IgD-negative memory B cell (primary cell): ENCODE data around the gene SETDB2. TPM values are rescaled to one million over a fixed set of nuclear protein-coding genes. Genes with fewer than 3 reads are reported as not detected.

Source experiments
- H3K27ac Mint-ChIP-seq, 3 donors: one replicate each; pipeline ENCODE4 v1.8.0; 2020 to 2022; ENCODE audit warnings: mild to moderate bottlenecking in 3 of 3, mixed read lengths in 3 of 3, moderate library complexity in 1 of 3
- H3K27me3 Mint-ChIP-seq: one replicate; pipeline ENCODE4 v1.8.0; 2021; ENCODE audit warnings: mixed read lengths
- H3K36me3 Mint-ChIP-seq: one replicate; pipeline ENCODE4 v1.8.0; 2020; ENCODE audit warnings: mild to moderate bottlenecking, mixed read lengths
- H3K4me1 Mint-ChIP-seq, 3 donors: one replicate each; pipeline ENCODE4 v1.8.0; 2020 to 2022; ENCODE audit warnings: mixed read lengths in 3 of 3, mild to moderate bottlenecking in 1 of 3
- H3K4me3 Mint-ChIP-seq, 4 donors: one replicate each; pipeline ENCODE4 v1.8.0; 2020 to 2022; ENCODE audit warnings: mild to moderate bottlenecking in 4 of 4, mixed read lengths in 4 of 4, moderate library complexity in 3 of 4
- H3K9me3 Mint-ChIP-seq, 3 donors: one replicate each; pipeline ENCODE4 v1.8.0; 2020 to 2021; ENCODE audit warnings: mixed read lengths in 3 of 3, mild to moderate bottlenecking in 1 of 3
- polyA plus RNA-seq: library from polyadenylated mRNA; unstranded; fragments of 300-500 nt; fragmentation: Illumina TruSeq; gene quantifications from one replicate; pipeline ENCODE4 v1.2.3, GENCODE V29; 2021

The SETDB2 gene, protein sequence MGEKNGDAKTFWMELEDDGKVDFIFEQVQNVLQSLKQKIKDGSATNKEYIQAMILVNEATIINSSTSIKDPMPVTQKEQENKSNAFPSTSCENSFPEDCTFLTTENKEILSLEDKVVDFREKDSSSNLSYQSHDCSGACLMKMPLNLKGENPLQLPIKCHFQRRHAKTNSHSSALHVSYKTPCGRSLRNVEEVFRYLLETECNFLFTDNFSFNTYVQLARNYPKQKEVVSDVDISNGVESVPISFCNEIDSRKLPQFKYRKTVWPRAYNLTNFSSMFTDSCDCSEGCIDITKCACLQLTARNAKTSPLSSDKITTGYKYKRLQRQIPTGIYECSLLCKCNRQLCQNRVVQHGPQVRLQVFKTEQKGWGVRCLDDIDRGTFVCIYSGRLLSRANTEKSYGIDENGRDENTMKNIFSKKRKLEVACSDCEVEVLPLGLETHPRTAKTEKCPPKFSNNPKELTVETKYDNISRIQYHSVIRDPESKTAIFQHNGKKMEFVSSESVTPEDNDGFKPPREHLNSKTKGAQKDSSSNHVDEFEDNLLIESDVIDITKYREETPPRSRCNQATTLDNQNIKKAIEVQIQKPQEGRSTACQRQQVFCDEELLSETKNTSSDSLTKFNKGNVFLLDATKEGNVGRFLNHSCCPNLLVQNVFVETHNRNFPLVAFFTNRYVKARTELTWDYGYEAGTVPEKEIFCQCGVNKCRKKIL
- 15.0 TPM for polyA plus RNA-seq

DNA sequence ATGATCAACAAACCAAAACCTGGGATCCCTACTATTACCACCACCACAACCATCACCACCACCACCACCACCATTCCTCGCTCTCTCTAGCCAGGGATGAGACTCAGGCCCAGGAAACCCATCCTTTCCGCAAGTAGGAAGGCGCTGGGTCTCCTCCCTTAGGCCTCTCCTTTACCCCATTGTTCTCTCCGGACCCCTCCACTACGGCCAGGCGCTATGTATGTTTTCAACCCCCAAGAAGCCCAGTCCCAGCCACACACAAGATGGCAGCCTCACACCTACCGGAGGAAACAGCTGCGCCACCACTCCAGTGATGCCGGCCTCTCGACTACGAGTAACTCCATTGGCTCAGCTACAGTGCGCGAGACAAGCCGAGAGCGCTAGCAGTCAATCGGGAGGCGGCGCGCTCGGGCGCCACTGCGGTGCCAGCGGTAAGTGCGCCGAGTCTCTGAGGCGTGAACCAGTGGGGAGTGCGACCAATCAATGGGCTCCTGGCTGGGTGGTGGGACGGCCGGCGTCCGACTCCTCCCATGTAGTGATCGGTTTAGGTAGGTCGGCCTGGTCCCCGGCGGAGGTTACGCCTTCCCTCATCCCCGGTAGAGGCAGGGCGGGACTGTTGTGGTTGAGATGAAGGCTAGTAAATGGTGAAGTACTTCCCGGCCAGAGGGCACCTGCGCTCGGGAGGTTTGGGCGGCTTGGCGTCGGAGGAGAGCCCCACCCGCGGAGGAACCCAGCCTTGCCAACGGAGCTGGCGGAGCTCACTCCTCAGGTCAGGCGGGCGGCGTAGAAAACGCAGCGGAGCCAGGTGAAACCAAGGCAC is at the start of gene SETDB2, which contains the start of gene CAB39L:
Gene SETDB2, plus strand, starts transcription at position 571 of the 820 bp plus-strand sequence. CDS start 7,620 bp downstream, outside the sequence.
Gene CAB39L, minus strand, starts transcription at position 361 of the 820 bp plus-strand sequence. CDS start 61,154 bp downstream, outside the sequence.
- peak within 1 kb of the TSS; percentile 92 to 98 (median 97) for H3K4me3 Mint-ChIP-seq
- peak within 1 kb of the TSS; percentile 91 to 100 (median 98) for H3K27ac Mint-ChIP-seq
- H3K4me1 Mint-ChIP-seq, result peaks cover 24 to 47% (median 42%) of the 10 kb centered on the region in 3 donors
- peaks cover 2% of the 10 kb centered on the region for H3K36me3 Mint-ChIP-seq
- H3K9me3 Mint-ChIP-seq, result no peaks in the 10 kb centered on the region
- H3K27me3 Mint-ChIP-seq, result no peaks in the 10 kb centered on the region

DNA sequence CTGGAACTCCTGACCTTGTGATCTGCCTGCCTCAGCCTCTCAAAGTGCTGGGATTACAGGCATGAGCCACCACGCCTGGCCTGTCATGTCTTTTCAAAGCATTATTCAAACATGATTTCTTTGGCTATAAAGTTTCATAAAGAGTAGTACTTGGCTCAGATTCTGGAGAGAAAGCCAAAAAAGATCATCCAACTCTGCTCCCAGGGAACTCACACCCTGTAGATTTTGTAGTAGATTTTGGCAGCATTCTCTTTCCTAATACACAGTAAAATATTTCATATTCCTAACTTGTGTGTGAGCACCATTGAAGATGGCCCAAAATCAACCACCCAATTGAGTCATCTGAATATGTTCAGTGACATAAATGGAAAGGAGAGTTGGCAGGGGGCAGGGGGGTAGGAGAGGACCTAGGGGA is 48.6 kb upstream of the SETDB2 start:
- Mint-ChIP-seq H3K4me3 (no peak overlapping the region), H3K36me3 (peaks cover 4% of the 10 kb centered on the region), H3K27ac (no peak overlapping the region), H3K9me3 (peaks cover 0 to 1% (median 0%) of the 10 kb centered on the region in 3 donors), H3K4me1 (peaks cover 0 to 1% (median 0%) of the 10 kb centered on the region in 3 donors), H3K27me3 (no peaks in the 10 kb centered on the region)

DNA sequence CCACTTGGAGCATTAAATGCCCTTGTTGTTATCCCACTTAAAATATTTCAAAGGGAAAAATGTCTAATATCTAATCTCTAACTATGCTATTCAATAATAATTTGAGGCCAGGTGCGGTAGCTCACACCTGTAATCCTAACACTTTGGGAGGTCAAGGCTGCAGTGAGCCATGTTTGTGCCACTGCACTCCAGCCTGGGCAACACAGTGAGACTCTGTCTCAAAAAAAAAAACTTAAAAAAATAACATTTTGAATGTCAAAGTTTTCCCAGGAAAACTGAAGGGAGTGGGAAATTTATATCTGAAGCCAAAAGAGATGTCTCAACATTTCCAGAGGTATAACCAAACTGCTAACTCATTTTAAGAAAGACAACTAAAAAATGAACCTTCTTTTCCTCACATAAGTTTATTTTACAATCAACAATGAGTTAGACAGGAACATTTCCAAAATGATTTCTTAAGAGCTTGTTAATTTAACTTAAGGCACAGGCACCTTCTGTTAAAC is 48.1 kb upstream of the SETDB2 start:
- peaks cover under 1 to 3% (median 1%) of the 10 kb centered on the region in 3 donors for H3K4me1 Mint-ChIP-seq
- H3K27me3 Mint-ChIP-seq, result no peaks in the 10 kb centered on the region
- H3K4me3 Mint-ChIP-seq, result no peak overlapping the region
- H3K27ac Mint-ChIP-seq, result no peak overlapping the region
- peaks cover 0 to 1% (median 0%) of the 10 kb centered on the region in 3 donors for H3K9me3 Mint-ChIP-seq
- H3K36me3 Mint-ChIP-seq, result peaks cover 4% of the 10 kb centered on the region

DNA sequence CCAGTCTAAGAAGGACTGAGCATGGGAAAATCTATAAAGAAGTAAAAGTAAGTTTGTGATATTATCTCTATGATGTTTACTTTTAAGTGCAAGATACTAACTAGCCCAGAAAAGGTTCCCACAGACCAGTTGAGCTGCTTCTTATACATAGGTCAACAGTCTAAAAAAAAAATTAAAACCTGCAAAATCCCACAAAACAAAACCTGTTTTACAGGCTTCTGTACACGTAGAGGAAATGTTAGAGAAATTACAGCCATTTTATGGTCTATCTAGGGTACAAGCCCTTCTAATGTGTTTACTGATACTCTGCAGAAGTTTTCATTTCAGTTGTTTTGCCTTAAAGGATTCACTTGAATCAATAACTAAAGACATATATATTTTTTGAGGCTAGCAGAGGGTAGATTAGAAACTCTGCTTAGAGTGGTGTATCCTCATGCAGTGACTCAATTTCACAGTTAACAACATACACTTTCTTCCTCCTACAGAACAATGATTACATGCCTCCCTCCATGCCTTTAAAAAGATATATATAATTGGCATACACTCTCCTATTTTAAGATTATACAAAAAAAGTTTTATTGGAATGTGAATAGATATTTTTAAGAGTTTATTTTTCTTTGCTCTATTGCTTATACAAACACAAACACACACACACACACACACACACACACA is 44.1 kb upstream of the SETDB2 start:
- peaks cover 3 to 10% (median 5%) of the 10 kb centered on the region in 3 donors for H3K4me1 Mint-ChIP-seq
- peaks cover 7 to 14% (median 11%) of the 10 kb centered on the region in 3 donors for H3K9me3 Mint-ChIP-seq
- no peaks in the 10 kb centered on the region for H3K27me3 Mint-ChIP-seq
- no peak overlapping the region for H3K27ac Mint-ChIP-seq
- H3K4me3 Mint-ChIP-seq, result no peak overlapping the region
- no peaks in the 10 kb centered on the region for H3K36me3 Mint-ChIP-seq

DNA sequence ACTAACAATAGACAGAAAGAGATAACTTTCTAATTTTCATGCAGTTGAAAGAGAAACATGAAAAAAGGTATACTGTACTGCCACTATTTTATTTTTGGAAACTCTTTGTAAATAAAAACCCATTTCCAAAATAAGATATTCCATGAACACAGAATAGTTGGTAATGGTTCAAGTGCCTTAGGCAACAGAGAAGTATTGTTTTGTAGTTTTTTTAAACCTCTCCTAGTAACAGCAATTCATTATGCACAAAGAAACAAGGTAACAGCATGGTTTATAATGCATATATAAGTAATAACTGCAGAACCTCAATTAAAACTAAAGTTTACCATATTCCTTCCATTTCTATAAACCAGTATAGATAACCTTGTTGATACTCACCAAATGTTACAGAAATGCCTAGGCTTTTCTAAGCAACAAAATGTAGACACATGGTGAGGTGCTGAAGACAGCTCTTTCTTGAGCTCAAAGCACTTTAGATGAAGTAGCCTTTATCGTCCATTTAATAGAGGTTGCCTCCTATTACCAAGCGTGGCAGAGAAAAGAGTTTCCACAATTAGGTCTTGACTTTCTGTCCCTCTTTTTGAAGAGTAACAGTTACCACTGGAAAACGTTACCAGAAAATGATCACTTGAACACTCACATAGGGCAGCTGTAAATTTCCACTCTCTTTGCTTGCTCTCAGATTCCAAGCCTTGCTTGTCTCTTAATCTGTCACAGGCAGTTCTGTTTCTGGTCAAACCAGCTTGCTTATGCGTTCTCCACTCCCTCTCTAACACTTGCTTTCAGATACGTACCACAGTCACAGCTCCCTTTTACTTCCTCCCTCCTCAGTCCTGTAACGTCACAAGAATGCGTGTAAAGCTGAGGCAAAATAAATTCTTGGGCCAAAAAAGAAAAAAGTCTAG is 43.1 kb upstream of the SETDB2 start:
- no peak overlapping the region for H3K27ac Mint-ChIP-seq
- peak overlapping the region in 2 of 4 donors; percentile 39 to 91 for H3K4me3 Mint-ChIP-seq
- H3K27me3 Mint-ChIP-seq, result no peaks in the 10 kb centered on the region
- H3K4me1 Mint-ChIP-seq, result peaks cover 3 to 10% (median 5%) of the 10 kb centered on the region in 3 donors
- no peaks in the 10 kb centered on the region for H3K36me3 Mint-ChIP-seq
- H3K9me3 Mint-ChIP-seq, result peaks cover 9 to 16% (median 15%) of the 10 kb centered on the region in 3 donors

DNA sequence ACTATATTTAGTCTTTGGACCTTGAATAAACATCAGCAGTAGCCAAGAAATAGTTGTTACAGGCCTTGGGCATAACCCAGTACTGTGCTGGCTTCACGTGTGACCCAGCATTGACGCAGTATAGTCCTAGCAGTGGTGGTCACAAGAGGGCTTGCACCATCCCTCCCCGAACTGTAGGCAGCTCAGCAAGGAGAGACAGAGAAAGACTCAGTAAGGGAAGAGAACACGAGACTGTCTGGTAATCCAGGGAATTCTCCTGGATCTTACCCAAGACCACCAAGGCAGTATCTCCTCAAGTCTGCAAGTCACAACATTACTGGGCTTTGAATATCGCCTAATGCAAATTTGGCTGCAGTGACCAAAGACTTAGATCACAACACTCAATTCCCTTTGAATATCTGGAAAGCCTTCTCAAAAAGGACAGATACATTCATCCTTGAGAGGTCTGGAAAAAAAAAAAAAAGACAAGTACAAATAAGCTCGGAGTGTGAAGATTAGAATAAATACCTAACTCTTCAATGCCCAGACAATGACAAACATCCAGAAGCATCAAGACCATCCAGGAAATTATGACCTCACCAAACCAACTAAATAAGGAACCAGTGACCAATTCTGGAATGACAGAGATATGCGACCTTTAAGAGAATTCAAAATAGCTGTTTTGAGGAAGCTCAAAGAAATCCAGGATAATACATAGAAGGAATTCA is 39.9 kb upstream of the SETDB2 start:
- Mint-ChIP-seq H3K27ac (no peak overlapping the region), H3K9me3 (peaks cover 9 to 17% (median 16%) of the 10 kb centered on the region in 3 donors), H3K27me3 (no peaks in the 10 kb centered on the region), H3K4me1 (peaks cover 3 to 10% (median 5%) of the 10 kb centered on the region in 3 donors), H3K36me3 (no peaks in the 10 kb centered on the region), H3K4me3 (no peak overlapping the region)

DNA sequence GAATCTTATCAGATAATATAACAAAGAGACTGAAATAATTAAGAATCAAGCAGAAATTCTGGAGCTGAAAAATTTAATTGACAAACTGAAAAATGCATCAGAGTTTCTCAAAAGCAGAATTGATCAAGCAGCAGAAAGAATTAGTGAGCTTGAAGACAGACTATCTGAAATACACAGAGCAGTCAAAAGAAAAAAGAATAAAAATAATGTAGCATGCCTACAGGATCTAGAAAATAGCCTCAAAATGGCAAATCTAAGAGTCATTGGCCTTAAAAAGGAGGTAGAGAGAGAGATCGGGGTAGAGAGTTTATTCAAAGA is 39.4 kb upstream of the SETDB2 start:
- Mint-ChIP-seq H3K27me3 (no peaks in the 10 kb centered on the region), H3K4me1 (peaks cover 3 to 10% (median 5%) of the 10 kb centered on the region in 3 donors), H3K9me3 (peaks cover 9 to 17% (median 16%) of the 10 kb centered on the region in 3 donors), H3K4me3 (no peak overlapping the region), H3K27ac (no peak overlapping the region), H3K36me3 (no peaks in the 10 kb centered on the region)

DNA sequence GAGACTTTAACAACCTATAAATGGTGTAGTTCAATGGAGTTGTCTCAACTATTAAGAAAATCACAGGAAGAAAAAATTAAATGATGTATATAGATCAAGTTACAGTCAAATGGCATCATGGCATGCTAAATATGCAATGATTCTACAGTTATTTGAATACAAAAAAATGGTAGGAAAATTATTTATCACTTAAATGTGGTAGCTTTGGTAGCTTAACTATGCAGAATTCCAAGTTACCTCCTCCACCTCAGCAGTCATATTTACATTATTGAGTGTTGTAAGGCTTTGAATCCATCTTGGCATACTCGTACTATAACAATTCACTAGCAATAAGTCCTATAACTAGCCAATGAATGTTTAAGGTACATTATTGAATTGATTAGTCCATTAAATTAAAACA is 37.0 kb upstream of the SETDB2 start:
- no peaks in the 10 kb centered on the region for H3K27me3 Mint-ChIP-seq
- H3K36me3 Mint-ChIP-seq, result no peaks in the 10 kb centered on the region
- no peak overlapping the region for H3K27ac Mint-ChIP-seq
- peaks cover 0 to 1% (median 0%) of the 10 kb centered on the region in 3 donors for H3K4me1 Mint-ChIP-seq
- no peak overlapping the region for H3K4me3 Mint-ChIP-seq
- H3K9me3 Mint-ChIP-seq, result peaks cover 9 to 17% (median 16%) of the 10 kb centered on the region in 3 donors

DNA sequence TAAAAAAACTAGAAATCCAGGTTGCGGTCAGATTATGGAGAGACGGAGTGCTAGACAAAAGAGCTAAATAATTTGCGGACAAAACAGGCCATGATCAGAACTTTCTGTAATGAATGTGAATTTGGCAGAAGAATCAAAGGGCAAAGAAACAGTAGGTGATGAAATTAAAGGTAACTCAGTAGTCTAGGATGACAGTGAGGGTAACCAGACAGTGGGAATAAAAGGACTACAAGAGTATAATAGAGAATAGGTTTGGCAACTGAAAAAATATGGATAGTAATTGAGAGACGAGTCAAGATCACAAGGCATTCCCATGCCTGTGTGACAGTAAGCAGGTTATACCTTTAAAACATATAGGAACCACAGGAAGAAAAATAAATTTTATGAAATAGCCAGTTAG is 36.1 kb upstream of the SETDB2 start:
- Mint-ChIP-seq H3K9me3 (peaks cover 9 to 17% (median 16%) of the 10 kb centered on the region in 3 donors), H3K4me3 (no peak overlapping the region), H3K27me3 (no peaks in the 10 kb centered on the region), H3K36me3 (no peaks in the 10 kb centered on the region), H3K27ac (peak overlapping the region in 1 of 3 donors; percentile 11), H3K4me1 (peaks cover 0 to 1% (median 0%) of the 10 kb centered on the region in 3 donors)

DNA sequence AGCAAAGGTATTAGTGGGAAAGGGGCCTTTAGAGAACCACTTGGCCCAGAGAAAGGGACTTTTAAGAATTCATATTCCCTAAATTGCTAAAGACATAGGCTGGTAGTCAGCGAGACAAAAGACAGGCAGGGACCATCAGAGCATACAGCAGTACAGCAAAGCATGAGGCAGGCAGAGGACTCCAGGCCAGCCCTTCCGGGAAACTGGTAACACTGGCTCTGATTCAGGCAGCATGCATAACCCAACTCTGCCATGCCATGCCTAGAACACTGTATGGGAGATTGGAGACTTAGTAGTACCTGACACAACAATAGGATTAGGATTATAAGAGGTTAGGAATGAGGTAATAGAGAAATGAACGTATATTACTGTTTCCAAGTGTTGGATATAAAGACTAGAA is 35.1 kb upstream of the SETDB2 start:
- Mint-ChIP-seq H3K4me3 (no peak overlapping the region), H3K27ac (no peak overlapping the region), H3K27me3 (peaks cover 1% of the 10 kb centered on the region), H3K9me3 (peaks cover 5 to 13% (median 10%) of the 10 kb centered on the region in 3 donors), H3K4me1 (peaks cover 0 to 1% (median 0%) of the 10 kb centered on the region in 3 donors), H3K36me3 (no peaks in the 10 kb centered on the region)

DNA sequence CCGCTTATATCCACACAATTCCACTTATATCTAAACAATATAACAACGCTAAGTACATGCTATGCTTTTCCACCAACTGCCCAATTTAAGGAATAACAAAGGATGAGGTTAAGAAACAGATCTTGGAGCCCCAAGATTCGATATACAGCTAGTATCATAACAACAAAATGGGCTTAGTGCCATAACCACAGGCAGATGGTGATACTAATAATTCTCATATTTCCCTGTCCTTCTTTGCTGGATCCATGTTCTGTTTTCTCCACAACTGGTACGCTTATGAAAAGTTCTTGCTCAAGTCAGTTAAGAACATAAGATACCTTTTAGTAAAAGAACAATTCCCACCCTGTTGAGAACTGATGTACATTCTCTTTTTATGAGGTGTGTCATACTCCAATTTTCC is 34.1 kb upstream of the SETDB2 start:
- Mint-ChIP-seq H3K9me3 (peaks cover 1 to 5% (median 2%) of the 10 kb centered on the region in 3 donors), H3K4me1 (peaks cover 0 to 1% (median 0%) of the 10 kb centered on the region in 3 donors), H3K36me3 (no peaks in the 10 kb centered on the region), H3K27me3 (peaks cover 1% of the 10 kb centered on the region), H3K27ac (no peak overlapping the region), H3K4me3 (no peak overlapping the region)

DNA sequence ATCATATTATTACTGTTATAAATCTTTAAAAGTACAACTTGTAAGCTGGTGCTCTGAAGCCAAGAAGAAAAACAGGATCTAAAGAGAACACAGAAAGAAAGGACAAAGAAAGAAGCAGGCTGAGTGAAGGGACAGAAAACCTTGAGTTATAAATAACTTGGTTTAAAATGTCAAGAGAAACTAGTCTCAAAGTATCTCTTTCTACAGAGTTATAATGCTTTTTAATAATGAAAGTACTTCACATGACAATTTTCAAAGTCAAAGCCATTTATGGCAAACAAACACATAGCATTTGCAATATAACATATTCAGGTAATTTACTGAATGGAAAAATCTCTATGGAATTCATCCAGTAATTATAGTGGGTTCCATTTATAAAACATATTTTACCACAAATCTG is 33.6 kb upstream of the SETDB2 start:
- Mint-ChIP-seq H3K36me3 (no peaks in the 10 kb centered on the region), H3K4me3 (no peak overlapping the region), H3K27me3 (peaks cover 1% of the 10 kb centered on the region), H3K9me3 (peaks cover 0 to 4% (median 0%) of the 10 kb centered on the region in 3 donors), H3K27ac (no peak overlapping the region), H3K4me1 (peaks cover 0 to 1% (median 0%) of the 10 kb centered on the region in 3 donors)

DNA sequence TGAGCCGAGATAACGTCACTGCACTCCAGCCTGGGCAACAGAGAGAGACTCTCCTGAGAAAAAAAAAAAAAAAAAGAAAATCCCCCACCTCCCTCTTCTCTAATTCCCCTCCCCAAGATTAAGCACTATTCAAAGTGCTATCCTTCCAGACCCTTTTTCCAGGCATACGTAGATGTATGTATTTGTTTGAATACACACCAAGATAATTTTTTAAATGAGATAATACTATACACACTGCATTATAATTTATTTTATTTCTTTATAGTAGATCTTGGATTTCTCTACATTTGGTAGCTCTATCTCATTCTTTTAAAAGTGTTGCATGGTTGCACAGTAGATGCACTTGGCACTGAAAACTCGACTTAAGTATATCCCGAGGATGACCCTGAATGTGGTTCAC is 32.7 kb upstream of the SETDB2 start:
- Mint-ChIP-seq H3K36me3 (no peaks in the 10 kb centered on the region), H3K9me3 (peaks cover 0 to 2% (median 0%) of the 10 kb centered on the region in 3 donors), H3K27me3 (peaks cover 1% of the 10 kb centered on the region), H3K27ac (no peak overlapping the region), H3K4me1 (peaks cover 0 to 1% (median 0%) of the 10 kb centered on the region in 3 donors), H3K4me3 (no peak overlapping the region)
